Measurements from ENCODE around the gene ITGB2. TPM values are rescaled to one million over a fixed set of nuclear protein-coding genes. Genes with fewer than 3 reads are reported as not detected.

The ITGB2 gene
- total and polyA plus RNA-seq, 9 donors: 8.0 to 18.0 (median 13.4) TPM

GRCh38 chr21:44925378-44925755 lies 4.7 kb upstream of the ITGB2 start:
- no CpG with 5 or more reads among the region's 1 CpG for WGBS (ENCODE audit: insufficient coverage)
- peaks cover 8% of the 10 kb centered on the region for H3K4me1 ChIP-seq (ENCODE audit: control insufficient read depth, insufficient read depth, low read length)
- H3K4me3 ChIP-seq (ENCODE audit: low read length): no peak overlapping the region
- H3K9me3 ChIP-seq (replicated peaks; ENCODE audit: control insufficient read depth, low read depth, low read length): no peaks in the 10 kb centered on the region
- no peaks in the 10 kb centered on the region for H3K36me3 ChIP-seq (ENCODE audit: control insufficient read depth, insufficient read depth, low read length)
- H3K27me3 ChIP-seq (ENCODE audit: control insufficient read depth, insufficient read depth, low read length): peaks cover 66% of the 10 kb centered on the region
- DNase-seq: no peak
- H3K27ac ChIP-seq (ENCODE audit: low read length): no peak overlapping the region

DNA sequence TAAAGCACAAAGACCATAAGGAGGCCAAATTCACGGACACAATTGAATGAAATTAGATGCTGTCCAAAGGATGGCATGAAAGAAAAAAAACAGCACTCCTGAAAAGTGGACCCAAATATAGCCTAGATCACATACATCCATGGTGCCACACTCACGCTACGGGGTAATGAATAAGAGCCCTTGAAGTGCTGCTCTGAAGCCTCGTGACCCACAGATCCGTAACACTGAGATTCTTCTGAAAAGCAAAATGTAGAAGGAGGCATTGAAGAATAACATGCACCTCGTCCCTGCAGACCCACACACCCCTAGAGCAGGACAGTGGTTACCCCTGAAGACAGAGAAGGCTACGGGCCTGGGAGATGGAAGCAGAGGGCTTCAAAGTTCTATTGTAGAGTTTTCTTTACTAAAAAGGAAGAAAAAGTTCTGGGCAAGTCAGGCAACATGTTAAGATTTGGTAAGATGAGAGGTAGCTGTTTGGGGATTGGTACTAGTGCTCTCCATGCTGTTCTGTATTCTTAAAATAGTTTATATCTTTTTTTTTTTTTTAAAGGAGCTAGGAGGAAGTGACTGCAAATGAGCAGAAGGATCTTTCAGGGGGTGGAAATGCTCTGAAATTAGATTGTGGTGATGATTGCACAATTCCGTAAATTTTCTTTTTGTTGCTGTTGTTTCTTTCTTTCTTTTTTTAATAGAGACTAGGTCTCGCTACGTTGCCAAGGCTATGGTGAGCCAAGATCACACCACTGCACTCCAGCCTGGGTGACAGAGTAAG lies 4.1 kb upstream of the ITGB2 start:
- DNase-seq: no peak
- 90% methylated on average over 2 of the region's 10 CpGs for WGBS (ENCODE audit: insufficient coverage)
- Histone ChIP-seq H3K4me3 (ENCODE audit: low read length) (no peak overlapping the region), H3K27ac (ENCODE audit: low read length) (no peak overlapping the region), H3K27me3 (ENCODE audit: control insufficient read depth, insufficient read depth, low read length) (peaks cover 66% of the 10 kb centered on the region), H3K36me3 (ENCODE audit: control insufficient read depth, insufficient read depth, low read length) (no peaks in the 10 kb centered on the region), H3K4me1 (ENCODE audit: control insufficient read depth, insufficient read depth, low read length) (peaks cover 8% of the 10 kb centered on the region), H3K9me3 (replicated peaks; ENCODE audit: control insufficient read depth, low read depth, low read length) (no peaks in the 10 kb centered on the region)

DNA sequence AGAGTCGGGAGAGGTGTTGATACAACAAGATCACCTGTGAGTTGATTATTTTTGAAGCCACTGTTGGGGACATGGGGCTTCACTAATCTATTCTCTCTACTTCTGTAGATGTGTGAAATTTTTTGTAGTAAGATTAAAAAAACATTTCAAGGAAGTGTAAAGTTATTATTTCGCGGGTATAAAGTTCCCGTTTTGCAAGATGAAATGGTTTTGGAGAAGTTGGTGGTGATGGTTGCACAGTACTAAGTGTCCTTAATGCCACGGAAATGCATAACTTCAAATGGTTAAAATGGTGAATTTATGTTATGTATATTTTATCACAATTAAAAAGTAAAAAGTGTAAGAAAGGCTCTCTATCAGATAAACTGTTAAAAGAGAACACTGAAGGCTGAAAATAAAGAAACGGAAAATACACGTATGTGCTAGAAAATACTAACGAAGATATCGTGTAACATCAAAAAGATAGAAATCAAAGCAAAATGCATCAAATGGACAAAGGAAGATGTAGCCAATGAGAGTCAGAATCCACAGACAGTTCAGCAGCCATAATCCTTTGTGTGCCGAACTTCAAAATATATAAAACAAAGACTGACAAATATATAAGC lies 2.9 kb upstream of the ITGB2 start:
- 88% methylated on average over 4 of the region's 10 CpGs for WGBS (ENCODE audit: insufficient coverage)
- no peak overlapping the region for H3K4me3 ChIP-seq (ENCODE audit: low read length)
- peaks cover 66% of the 10 kb centered on the region for H3K27me3 ChIP-seq (ENCODE audit: control insufficient read depth, insufficient read depth, low read length)
- no peak for DNase-seq
- H3K27ac ChIP-seq (ENCODE audit: low read length): no peak overlapping the region
- peaks cover 18% of the 10 kb centered on the region for H3K4me1 ChIP-seq (ENCODE audit: control insufficient read depth, insufficient read depth, low read length)
- no peaks in the 10 kb centered on the region for H3K9me3 ChIP-seq (replicated peaks; ENCODE audit: control insufficient read depth, low read depth, low read length)
- H3K36me3 ChIP-seq (ENCODE audit: control insufficient read depth, insufficient read depth, low read length): no peaks in the 10 kb centered on the region

GRCh38 chr21:44921928-44922327 lies 1.2 kb upstream of the ITGB2 start:
- 67% methylated on average over 1 of the region's 5 CpGs for WGBS (ENCODE audit: insufficient coverage)
- Histone ChIP-seq H3K9me3 (replicated peaks; ENCODE audit: control insufficient read depth, low read depth, low read length) (no peaks in the 10 kb centered on the region), H3K36me3 (ENCODE audit: control insufficient read depth, insufficient read depth, low read length) (no peaks in the 10 kb centered on the region), H3K27me3 (ENCODE audit: control insufficient read depth, insufficient read depth, low read length) (peaks cover 56% of the 10 kb centered on the region), H3K4me3 (ENCODE audit: low read length) (no peak overlapping the region), H3K27ac (ENCODE audit: low read length) (no peak overlapping the region), H3K4me1 (ENCODE audit: control insufficient read depth, insufficient read depth, low read length) (peaks cover 23% of the 10 kb centered on the region)
- DNase-seq: no peak

DNA sequence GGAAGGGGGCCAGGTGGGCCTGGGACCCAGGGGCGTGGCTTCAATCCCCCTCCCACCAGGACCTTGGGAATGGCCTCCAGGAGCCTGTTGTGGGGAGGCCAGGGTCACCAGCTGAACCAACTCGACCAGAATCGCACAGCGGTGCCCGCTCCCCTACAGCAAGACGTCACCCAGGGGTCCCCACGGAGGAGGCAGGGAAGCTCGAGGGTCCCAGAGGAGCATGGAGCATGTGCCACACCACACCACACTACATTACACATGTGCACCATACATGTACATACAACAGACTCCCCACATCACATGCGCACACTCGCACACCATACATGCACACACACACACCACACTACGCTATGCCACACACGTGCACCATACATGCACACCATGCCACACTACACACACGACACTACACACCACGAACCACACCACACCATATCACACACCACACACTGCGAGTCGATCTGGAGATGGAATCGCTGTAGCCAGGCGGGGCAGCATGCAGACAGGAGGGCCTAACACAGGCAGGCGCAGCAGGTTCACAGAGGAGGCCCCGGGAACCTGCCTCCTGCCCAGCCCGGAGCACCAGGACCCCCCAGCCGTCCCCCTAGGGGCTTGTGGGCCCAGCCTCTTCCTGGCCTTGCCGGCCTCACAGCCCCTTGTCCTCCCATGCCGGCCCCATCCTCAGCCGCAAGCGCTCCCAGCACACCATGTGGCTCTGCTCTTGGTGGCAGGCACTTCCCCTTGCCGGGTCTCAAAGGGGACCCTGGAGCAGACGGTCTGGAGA lies 596 bp downstream of the ITGB2 start:
- H3K36me3 ChIP-seq (ENCODE audit: control insufficient read depth, insufficient read depth, low read length): no peaks in the 10 kb centered on the region
- H3K9me3 ChIP-seq (replicated peaks; ENCODE audit: control insufficient read depth, low read depth, low read length): no peaks in the 10 kb centered on the region
- H3K27me3 ChIP-seq (ENCODE audit: control insufficient read depth, insufficient read depth, low read length): peaks cover 47% of the 10 kb centered on the region
- H3K4me1 ChIP-seq (ENCODE audit: control insufficient read depth, insufficient read depth, low read length): peaks cover 26% of the 10 kb centered on the region
- DNase-seq: no peak
- no peak overlapping the region for H3K27ac ChIP-seq (ENCODE audit: low read length)
- WGBS (ENCODE audit: insufficient coverage): 56% methylated on average over 22 of the region's 28 CpGs
- peak overlapping the region; percentile 37 for H3K4me3 ChIP-seq (ENCODE audit: low read length)

GRCh38 chr21:44919111-44919912 lies 1.4 kb downstream of the ITGB2 start:
- Histone ChIP-seq H3K27ac (ENCODE audit: low read length) (no peak overlapping the region), H3K36me3 (ENCODE audit: control insufficient read depth, insufficient read depth, low read length) (no peaks in the 10 kb centered on the region), H3K4me3 (ENCODE audit: low read length) (peak overlapping the region; percentile 18), H3K27me3 (ENCODE audit: control insufficient read depth, insufficient read depth, low read length) (peaks cover 43% of the 10 kb centered on the region), H3K9me3 (replicated peaks; ENCODE audit: control insufficient read depth, low read depth, low read length) (no peaks in the 10 kb centered on the region), H3K4me1 (ENCODE audit: control insufficient read depth, insufficient read depth, low read length) (peaks cover 26% of the 10 kb centered on the region)
- no peak for DNase-seq
- WGBS (ENCODE audit: insufficient coverage): 74% methylated on average over 9 of the region's 26 CpGs

DNA sequence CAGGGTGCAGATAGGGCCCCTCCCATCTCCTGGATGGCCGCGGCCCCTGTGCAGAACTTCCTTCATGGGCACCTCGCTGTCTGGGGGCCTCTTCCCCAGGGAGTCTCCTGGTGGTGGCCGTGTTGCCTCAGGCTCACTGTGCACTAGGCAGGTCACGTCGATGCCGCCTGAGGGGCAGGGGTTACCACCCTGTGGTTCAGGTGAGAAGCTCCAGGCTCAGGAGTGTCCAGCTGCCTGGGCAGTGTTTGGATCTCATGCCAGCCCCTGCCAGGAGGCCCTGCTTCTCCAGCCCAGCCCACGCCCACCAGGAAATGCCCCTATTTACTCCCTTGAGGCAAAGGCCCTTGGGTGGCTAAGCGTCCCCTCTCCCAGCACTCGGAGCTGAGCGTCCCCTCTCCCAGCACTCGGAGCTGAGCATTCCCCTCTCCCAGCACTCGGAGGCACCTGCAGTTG lies 2.1 kb downstream of the ITGB2 start:
- Histone ChIP-seq H3K4me3 (ENCODE audit: low read length) (no peak overlapping the region), H3K4me1 (ENCODE audit: control insufficient read depth, insufficient read depth, low read length) (peaks cover 26% of the 10 kb centered on the region), H3K36me3 (ENCODE audit: control insufficient read depth, insufficient read depth, low read length) (no peaks in the 10 kb centered on the region), H3K9me3 (replicated peaks; ENCODE audit: control insufficient read depth, low read depth, low read length) (no peaks in the 10 kb centered on the region), H3K27ac (ENCODE audit: low read length) (no peak overlapping the region), H3K27me3 (ENCODE audit: control insufficient read depth, insufficient read depth, low read length) (peaks cover 40% of the 10 kb centered on the region)
- DNase-seq: no peak
- 70% methylated on average over 9 of the region's 13 CpGs for WGBS (ENCODE audit: insufficient coverage)

DNA sequence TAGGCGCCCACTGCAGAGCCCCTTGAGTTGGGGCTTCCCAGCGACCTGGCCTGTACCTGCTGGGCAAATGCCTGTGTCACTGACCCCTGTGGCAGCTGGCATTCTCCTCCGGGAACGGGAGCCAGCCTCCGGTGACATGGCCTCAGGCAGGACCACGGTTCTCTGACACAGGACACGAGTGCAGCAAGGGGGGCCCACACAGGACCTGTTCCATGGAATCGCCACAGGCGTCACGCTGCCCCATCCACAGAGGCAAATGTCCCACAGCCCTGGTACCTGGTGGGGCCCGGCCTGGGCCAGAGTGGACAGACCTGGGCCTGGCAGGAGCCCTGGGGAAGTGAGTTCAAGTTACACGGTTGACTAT lies 2.6 kb downstream of the ITGB2 start:
- H3K9me3 ChIP-seq (replicated peaks; ENCODE audit: control insufficient read depth, low read depth, low read length): no peaks in the 10 kb centered on the region
- no peak overlapping the region for H3K4me3 ChIP-seq (ENCODE audit: low read length)
- peaks cover 29% of the 10 kb centered on the region for H3K4me1 ChIP-seq (ENCODE audit: control insufficient read depth, insufficient read depth, low read length)
- H3K27me3 ChIP-seq (ENCODE audit: control insufficient read depth, insufficient read depth, low read length): peaks cover 40% of the 10 kb centered on the region
- H3K27ac ChIP-seq (ENCODE audit: low read length): no peak overlapping the region
- H3K36me3 ChIP-seq (ENCODE audit: control insufficient read depth, insufficient read depth, low read length): no peaks in the 10 kb centered on the region
- no peak for DNase-seq
- 75% methylated on average over 12 of the region's 12 CpGs for WGBS (ENCODE audit: insufficient coverage)

GRCh38 chr21:44917446-44918106 lies 3.1 kb downstream of the ITGB2 start:
- no peak overlapping the region for H3K27ac ChIP-seq (ENCODE audit: low read length)

More at GRCh38 chr21:44917446-44918106, 3.1 kb downstream of the ITGB2 start:
- Histone ChIP-seq H3K4me1 (ENCODE audit: control insufficient read depth, insufficient read depth, low read length) (peaks cover 31% of the 10 kb centered on the region), H3K36me3 (ENCODE audit: control insufficient read depth, insufficient read depth, low read length) (no peaks in the 10 kb centered on the region), H3K27me3 (ENCODE audit: control insufficient read depth, insufficient read depth, low read length) (peaks cover 37% of the 10 kb centered on the region), H3K4me3 (ENCODE audit: low read length) (no peak overlapping the region), H3K9me3 (replicated peaks; ENCODE audit: control insufficient read depth, low read depth, low read length) (no peaks in the 10 kb centered on the region)
- no peak for DNase-seq
- 82% methylated on average over 9 of the region's 15 CpGs for WGBS (ENCODE audit: insufficient coverage)

Data from muscle of leg (tissue), 11 donors.